Measurements from ENCODE around the gene IFRD2. TPM values are rescaled to one million over a fixed set of nuclear protein-coding genes. Genes with fewer than 3 reads are reported as not detected.
A peak's percentile ranks its signal among the peaks of the same experiment; 100 is the strongest.

IFRD2 gene
- total and polyA plus RNA-seq, 9 of the 15 experiments (the other 6 are each of a cell fraction or from before 2014, with no cell fraction given), result 30.5 to 115 (median 52.8) TPM

- TF ChIP-seq MBD2 (IDR thresholded peaks at IDR 0.05; ENCODE audit: borderline replicate concordance, low read depth), result peak; percentile 94
- TF ChIP-seq BHLHE40 (IDR thresholded peaks at IDR 0.05; ENCODE audit: low read length), result peak; percentile 89
- peak; percentile 100 for TF ChIP-seq TOE1 (IDR thresholded peaks at IDR 0.05; ENCODE audit: borderline replicate concordance)
- TF ChIP-seq TOE1 (CRISPR knock-in tag; IDR thresholded peaks at IDR 0.05; ENCODE audit: borderline replicate concordance, low read depth), result no peak
- peak; percentile 37; the same call in 1 of the 2 replicates for TF ChIP-seq ATF3 (IDR thresholded peaks at IDR 0.05)
- TF ChIP-seq ATF3 (CRISPR knock-in tag; conservative IDR thresholded peaks at IDR 0.05), result no peak
- TF ChIP-seq FOSL1 (tag; conservative IDR thresholded peaks at IDR 0.05), result 0 out of 2 replicates have a peak, but pooled peaks have one; percentile 16
- no peak for TF ChIP-seq U2AF2 (optimal IDR thresholded peaks at IDR 0.05; ENCODE audit: low read depth, low read length)
- peak; percentile 78 for TF ChIP-seq POLR2G (IDR thresholded peaks at IDR 0.05; ENCODE audit: low read depth, low read length)
- TF ChIP-seq KDM4B (IDR thresholded peaks at IDR 0.05; ENCODE audit: borderline replicate concordance in 2 of 2, low read depth in 1 of 2), result peak in 1 of 2 experiments; percentile 64; a peak in 1 of 4 replicates
- TF ChIP-seq NEUROD1 (IDR thresholded peaks at IDR 0.05; ENCODE audit: borderline replicate concordance, low read depth, low read length, partially characterized antibody), result peak; percentile 97
- TF ChIP-seq ZBTB7A (IDR thresholded peaks at IDR 0.05; ENCODE audit: borderline replicate concordance, control insufficient read depth, low read depth, low read length), result peak; percentile 11; the same call in 1 of the 2 replicates
- peak; percentile 73; the same call in 1 of the 2 replicates for TF ChIP-seq EP400 (IDR thresholded peaks at IDR 0.05)
- no peak for TF ChIP-seq CBX1 (IDR thresholded peaks at IDR 0.05; ENCODE audit: low read depth)
- peak; percentile 100 for TF ChIP-seq PRDM10 (IDR thresholded peaks at IDR 0.05; ENCODE audit: partially characterized antibody)
- no peak for TF ChIP-seq NR2C2 (CRISPR knock-in tag; IDR thresholded peaks at IDR 0.05)
- TF ChIP-seq NR2C2 (tag; IDR thresholded peaks at IDR 0.05), result peak; percentile 29; the same call in 1 of the 2 replicates
- TF ChIP-seq RNF2 (IDR thresholded peaks at IDR 0.05), result peak; percentile 89; the same call in 1 of the 2 replicates
- TF ChIP-seq CBX8 (IDR thresholded peaks at IDR 0.05; ENCODE audit: borderline replicate concordance, extremely low read depth, low read depth, low read length, poor library complexity, severe bottlenecking), result no peak
- TF ChIP-seq RB1 (IDR thresholded peaks at IDR 0.05; ENCODE audit: low read depth), result peak; percentile 48; the same call in 1 of the 2 replicates
- no peak for TF ChIP-seq ARID3B (CRISPR knock-in tag; IDR thresholded peaks at IDR 0.05; ENCODE audit: borderline replicate concordance)
Observed at GRCh38 chr3:50321336-50322114, 29.3 kb upstream of the IFRD2 start (continued).
